Anterior cingulate cortex (tissue), 58 donors: Measurements from ENCODE around the gene TNN.

ENCODE experiments used
- DNase-seq, 58 donors: peaks; one replicate each; lab custom pipeline; 2025; lab: John Stamatoyannopoulos, UW

Gene TNN

GRCh38 chr1:175136246-175136645 lies 68.6 kb downstream of the TNN start:
- DNase-seq, result no peak

GRCh38 chr1:175137369-175137768 lies 69.7 kb downstream of the TNN start:
- no peak for DNase-seq

- no peak for DNase-seq
These were observed 70.9 kb downstream of the TNN start for GRCh38 chr1:175138579-175138978.

- DNase-seq, result no peak
These were observed 78.4 kb downstream of the TNN start for GRCh38 chr1:175145899-175146528.

- DNase-seq, result peak in 33 of 58 donors; percentile 1 to 58 (median 17)
These were observed 79.0 kb downstream of the TNN start for GRCh38 chr1:175146529-175147213.

GRCh38 chr1:175147569-175147968 lies 79.9 kb downstream of the TNN start:
- no peak for DNase-seq

- DNase-seq, result no peak
These were observed 80.4 kb downstream of the TNN start for GRCh38 chr1:175148068-175148467.

GRCh38 chr1:175150596-175151319 lies 83.1 kb downstream of the TNN start:
- DNase-seq, result peak in 18 of 58 donors; percentile 3 to 41 (median 18)

- DNase-seq, result peak in 49 of 58 donors; percentile 6 to 67 (median 27)
These were observed 84.5 kb downstream of the TNN start for GRCh38 chr1:175152006-175152652.

- peak in 43 of 58 donors; percentile 4 to 75 (median 22) for DNase-seq
These were observed 87.2 kb downstream of the TNN start for GRCh38 chr1:175154629-175155472.

- DNase-seq, result no peak
These were observed 87.8 kb downstream of the TNN start for GRCh38 chr1:175155473-175155856.

GRCh38 chr1:175155936-175156335 lies 88.3 kb downstream of the TNN start:
- DNase-seq, result no peak

GRCh38 chr1:175157200-175157599 lies 89.6 kb downstream of the TNN start:
- DNase-seq, result no peak

GRCh38 chr1:175158170-175158591 lies 90.5 kb downstream of the TNN start:
- peak in 7 of 58 donors; percentile 2 to 11 (median 3) for DNase-seq

GRCh38 chr1:175162955-175163354 lies 95.3 kb downstream of the TNN start:
- DNase-seq, result no peak

- no peak for DNase-seq
These were observed 96.1 kb downstream of the TNN start for GRCh38 chr1:175163702-175164101.

- no peak for DNase-seq
These were observed 97.1 kb downstream of the TNN start for GRCh38 chr1:175164751-175165150.

GRCh38 chr1:175166746-175167145 lies 99.1 kb downstream of the TNN start:
- no peak for DNase-seq

- DNase-seq, result no peak
These were observed 100.2 kb downstream of the TNN start for GRCh38 chr1:175167861-175168260.

- DNase-seq, result no peak
These were observed 101.1 kb downstream of the TNN start for GRCh38 chr1:175168782-175169181.
